Measurements from ENCODE around the gene NFATC2. TPM values are rescaled to one million over a fixed set of nuclear protein-coding genes. Genes with fewer than 3 reads are reported as not detected.

Gene NFATC2
- total RNA-seq, 1 donor from 2014 or later, result 2.0 TPM

- peaks cover 2% of the 10 kb centered on the region for H3K36me3 Mint-ChIP-seq (ENCODE audit: low read depth)
- H3K4me1 Mint-ChIP-seq (ENCODE audit: low read depth), result peaks cover 9% of the 10 kb centered on the region
- H3K27me3 Mint-ChIP-seq (ENCODE audit: low read depth), result no peaks in the 10 kb centered on the region
- no peak overlapping the region for H3K27ac Mint-ChIP-seq (ENCODE audit: unreplicated experiment)
- no peaks in the 10 kb centered on the region for H3K9me3 Mint-ChIP-seq (ENCODE audit: low read depth)
- TF ChIP-seq, protein P1, sequence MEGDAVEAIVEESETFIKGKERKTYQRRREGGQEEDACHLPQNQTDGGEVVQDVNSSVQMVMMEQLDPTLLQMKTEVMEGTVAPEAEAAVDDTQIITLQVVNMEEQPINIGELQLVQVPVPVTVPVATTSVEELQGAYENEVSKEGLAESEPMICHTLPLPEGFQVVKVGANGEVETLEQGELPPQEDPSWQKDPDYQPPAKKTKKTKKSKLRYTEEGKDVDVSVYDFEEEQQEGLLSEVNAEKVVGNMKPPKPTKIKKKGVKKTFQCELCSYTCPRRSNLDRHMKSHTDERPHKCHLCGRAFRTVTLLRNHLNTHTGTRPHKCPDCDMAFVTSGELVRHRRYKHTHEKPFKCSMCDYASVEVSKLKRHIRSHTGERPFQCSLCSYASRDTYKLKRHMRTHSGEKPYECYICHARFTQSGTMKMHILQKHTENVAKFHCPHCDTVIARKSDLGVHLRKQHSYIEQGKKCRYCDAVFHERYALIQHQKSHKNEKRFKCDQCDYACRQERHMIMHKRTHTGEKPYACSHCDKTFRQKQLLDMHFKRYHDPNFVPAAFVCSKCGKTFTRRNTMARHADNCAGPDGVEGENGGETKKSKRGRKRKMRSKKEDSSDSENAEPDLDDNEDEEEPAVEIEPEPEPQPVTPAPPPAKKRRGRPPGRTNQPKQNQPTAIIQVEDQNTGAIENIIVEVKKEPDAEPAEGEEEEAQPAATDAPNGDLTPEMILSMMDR (IDR thresholded peaks at IDR 0.05), result no peak
- no peak overlapping the region for H3K4me3 Mint-ChIP-seq (ENCODE audit: unreplicated experiment)
- no peak for DNase-seq (ENCODE audit: low spot score)
These were observed 138.9 kb downstream of the NFATC2 start for GRCh38 chr20:51403466-51404220.

- Mint-ChIP-seq H3K9me3 (ENCODE audit: low read depth) (no peaks in the 10 kb centered on the region), H3K27me3 (ENCODE audit: low read depth) (no peaks in the 10 kb centered on the region), H3K27ac (ENCODE audit: unreplicated experiment) (no peak overlapping the region), H3K4me3 (ENCODE audit: unreplicated experiment) (no peak overlapping the region), H3K4me1 (ENCODE audit: low read depth) (peaks cover 9% of the 10 kb centered on the region), H3K36me3 (ENCODE audit: low read depth) (peaks cover 2% of the 10 kb centered on the region)
- DNase-seq (ENCODE audit: low spot score), result no peak
- TF ChIP-seq, protein P1 (IDR thresholded peaks at IDR 0.05), result no peak
These were observed 140.3 kb downstream of the NFATC2 start for GRCh38 chr20:51402201-51402600.

DNA sequence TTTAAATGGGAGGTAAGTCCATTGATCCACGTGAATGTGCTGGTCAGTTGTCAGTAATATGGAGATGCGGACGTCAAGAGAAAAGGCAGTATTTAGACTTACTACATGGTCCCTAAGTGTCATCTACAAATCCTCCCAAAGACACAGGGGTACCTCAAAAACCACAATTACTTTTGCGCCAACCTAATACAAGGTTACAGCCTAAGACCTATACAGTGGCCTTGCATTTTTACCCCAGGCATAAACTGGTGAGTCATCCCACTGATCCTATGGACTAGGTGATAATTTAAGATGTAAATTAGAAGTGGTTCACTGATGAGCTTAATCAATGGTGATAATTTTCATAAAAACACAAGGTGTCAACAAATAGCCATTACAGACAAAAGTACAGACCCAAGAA is 141.0 kb downstream of the NFATC2 start:
- no peaks in the 10 kb centered on the region for H3K27me3 Mint-ChIP-seq (ENCODE audit: low read depth)
- peaks cover 9% of the 10 kb centered on the region for H3K4me1 Mint-ChIP-seq (ENCODE audit: low read depth)
- H3K36me3 Mint-ChIP-seq (ENCODE audit: low read depth), result no peaks in the 10 kb centered on the region
- no peak overlapping the region for H3K4me3 Mint-ChIP-seq (ENCODE audit: unreplicated experiment)
- H3K9me3 Mint-ChIP-seq (ENCODE audit: low read depth), result no peaks in the 10 kb centered on the region
- DNase-seq (ENCODE audit: low spot score), result no peak
- H3K27ac Mint-ChIP-seq (ENCODE audit: unreplicated experiment), result no peak overlapping the region
- TF ChIP-seq, protein P1 (IDR thresholded peaks at IDR 0.05), result no peak

DNA sequence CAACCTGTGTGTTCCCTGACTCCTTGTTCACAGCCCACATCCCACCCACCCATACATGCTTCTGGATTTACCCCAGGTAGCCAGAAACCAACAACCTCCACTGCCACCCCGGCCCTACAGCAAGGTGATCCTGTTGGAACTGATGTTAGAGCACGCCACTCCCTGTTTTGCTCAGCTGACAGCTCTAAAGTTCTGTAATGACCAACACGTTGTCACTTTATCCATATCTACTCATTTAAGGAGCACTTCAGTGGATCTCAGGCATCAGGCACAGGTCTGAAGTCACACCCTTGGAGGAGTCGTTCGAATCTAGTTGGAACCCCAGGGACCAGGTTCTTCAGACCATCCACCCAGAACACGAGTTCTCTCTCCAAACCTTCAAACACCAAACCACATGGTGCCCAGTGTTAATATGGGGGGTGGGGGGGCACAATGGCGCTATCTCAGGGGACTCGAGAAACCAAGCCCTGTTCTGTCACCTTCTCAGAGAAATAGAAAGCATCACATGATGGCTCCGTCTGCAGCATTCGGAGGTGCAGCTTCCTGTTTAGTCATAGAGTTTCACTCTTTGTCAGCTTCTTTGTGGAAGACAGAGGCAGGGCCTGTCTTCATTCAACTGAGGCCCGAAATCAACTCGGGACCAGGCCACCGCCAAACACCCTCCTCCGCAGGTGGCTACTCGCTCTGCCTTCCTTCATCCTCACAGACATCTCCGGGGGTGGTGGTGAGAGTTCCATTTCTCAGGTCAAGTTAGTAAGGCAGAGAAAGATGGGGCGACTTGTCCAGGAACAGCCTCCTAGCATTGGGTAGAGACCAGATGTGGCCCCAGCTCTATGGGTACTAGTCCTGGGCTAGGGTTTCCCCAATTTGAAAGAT is 142.2 kb downstream of the NFATC2 start:
- H3K9me3 Mint-ChIP-seq (ENCODE audit: low read depth), result no peaks in the 10 kb centered on the region
- no peak overlapping the region for H3K4me3 Mint-ChIP-seq (ENCODE audit: unreplicated experiment)
- no peak for DNase-seq (ENCODE audit: low spot score)
- H3K4me1 Mint-ChIP-seq (ENCODE audit: low read depth), result peaks cover 9% of the 10 kb centered on the region
- H3K27me3 Mint-ChIP-seq (ENCODE audit: low read depth), result no peaks in the 10 kb centered on the region
- H3K27ac Mint-ChIP-seq (ENCODE audit: unreplicated experiment), result no peak overlapping the region
- TF ChIP-seq, protein P1 (IDR thresholded peaks at IDR 0.05), result no peak
- no peaks in the 10 kb centered on the region for H3K36me3 Mint-ChIP-seq (ENCODE audit: low read depth)

All from chondrocyte (in vitro differentiated cells).